Measurements from ENCODE around the gene TBL2.
"Not testable (repeated sequence)": the region's sequence is repeated elsewhere in the genome, so short reads cannot be mapped to it uniquely, and the experiment has no call there.

The TBL2 gene

GRCh38 chr7:73530800-73531199 lies 47.6 kb downstream of the TBL2 start:
- DNase-seq: no peak

- no peak for DNase-seq
Measured at GRCh38 chr7:73526896-73527821, 51.2 kb downstream of the TBL2 start.

GRCh38 chr7:73526158-73526494 lies 52.3 kb downstream of the TBL2 start:
- DNase-seq: not testable (repeated sequence)

- peak; percentile 94 for DNase-seq
Measured at GRCh38 chr7:73522105-73522872, 56.1 kb downstream of the TBL2 start, which contains the start of gene BAZ1B. TSS of gene BAZ1B (minus strand) at chr7:73522293. CDS start at chr7:73521933, 360 bp downstream.

- DNase-seq: no peak
Measured at GRCh38 chr7:73521636-73522104, 56.7 kb downstream of the TBL2 start.

- no peak for DNase-seq
Measured at GRCh38 chr7:73520673-73521635, 57.4 kb downstream of the TBL2 start.

GRCh38 chr7:73519867-73520672 lies 58.3 kb downstream of the TBL2 start:
- peak; percentile 25 for DNase-seq

- DNase-seq: no peak
Measured at GRCh38 chr7:73518470-73518869, 59.9 kb downstream of the TBL2 start.

Measured in activated CD4-positive, alpha-beta T cell treated with anti-CD3 and anti-CD28 coated beads, Interleukin-2, amount 50 U/mL, for 1 hour (primary cell).